ENCODE measurements around the gene CHRNB4.

GRCh38 chr15:78637776-78638435, 3.1 kb downstream of the CHRNB4 start:
- no peak for TF ChIP-seq CTCF (conservative IDR thresholded peaks at IDR 0.05 in 1 of 2, IDR thresholded peaks at IDR 0.05 in 1 of 2; ENCODE audit: extremely low read depth in 1 of 2, insufficient read depth in 1 of 2, low read depth in 1 of 2, low read length in 2 of 2)
- no peak for TF ChIP-seq EZH2 (IDR thresholded peaks at IDR 0.05; ENCODE audit: borderline replicate concordance, low read length)

All from mammary epithelial cell (primary cell).